ENCODE measurements around the gene CELF4. TPM values are rescaled to one million over a fixed set of nuclear protein-coding genes. Genes with fewer than 3 reads are reported as not detected.
A peak's percentile ranks its signal among the peaks of the same experiment; 100 is the strongest.

The CELF4 gene
- total and polyA plus RNA-seq, 5 donors from 2014 or later, result 0.08 to 0.30 (median 0.08) TPM; not detected in 2

DNA sequence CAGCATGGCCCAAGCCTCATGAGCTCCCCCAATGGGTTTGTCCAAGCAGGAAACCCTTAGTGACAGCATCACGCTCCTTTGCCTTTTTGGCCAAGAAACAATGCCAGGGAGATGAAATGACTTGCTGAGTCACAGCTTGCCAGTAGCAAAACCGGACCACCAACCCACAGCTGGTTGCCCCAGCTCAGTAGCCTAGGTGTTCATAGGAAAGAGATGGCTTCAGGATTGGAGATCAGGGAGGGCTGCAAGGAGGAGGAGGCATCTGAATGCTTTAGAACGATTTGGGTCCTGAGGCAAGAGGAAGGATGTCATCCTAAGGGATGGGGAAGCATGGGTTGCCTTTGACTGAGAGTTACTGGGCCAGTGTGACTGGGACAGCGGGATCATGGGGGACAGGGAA, 116.7 kb downstream of the CELF4 start:
- no peaks in the 10 kb centered on the region for H3K9me3 Mint-ChIP-seq
- no peak overlapping the region for H3K27ac Mint-ChIP-seq
- Histone ChIP-seq H3K4me1 (ENCODE audit: control insufficient read depth, insufficient read depth, low read length, poor library complexity, severe bottlenecking) (no peaks in the 10 kb centered on the region), H3K27me3 (ENCODE audit: control insufficient read depth, insufficient read depth, low read length) (no peaks in the 10 kb centered on the region), H3K4me3 (ENCODE audit: low read depth, low read length) (no peak overlapping the region), H3K27ac (ENCODE audit: insufficient read depth, low read length, poor library complexity, severe bottlenecking) (no peak overlapping the region), H3K36me3 (ENCODE audit: control insufficient read depth, insufficient read depth, low read length) (no peaks in the 10 kb centered on the region), H3K9me3 (ENCODE audit: control insufficient read depth in 2 of 2, low read length in 2 of 2) (no peaks in the 10 kb centered on the region)
- H3K4me3 Mint-ChIP-seq, result no peak overlapping the region
- no peaks in the 10 kb centered on the region for H3K4me1 Mint-ChIP-seq
- no peak for DNase-seq
- no peaks in the 10 kb centered on the region for H3K36me3 Mint-ChIP-seq
- peak in 1 of 2 donors; percentile 4 for ATAC-seq (ENCODE audit: low read depth in 2 of 2)
- H3K27me3 Mint-ChIP-seq, result peaks cover 5% of the 10 kb centered on the region

GRCh38 chr18:37447962-37448888, 117.4 kb downstream of the CELF4 start:
- DNase-seq (no peak), ATAC-seq (ENCODE audit: low read depth in 2 of 2) (no peak)
- H3K36me3 Mint-ChIP-seq, result no peaks in the 10 kb centered on the region
- H3K27ac Mint-ChIP-seq, result no peak overlapping the region
- no peaks in the 10 kb centered on the region for H3K36me3 ChIP-seq (ENCODE audit: control insufficient read depth, insufficient read depth, low read length)
- H3K9me3 ChIP-seq (ENCODE audit: control insufficient read depth in 2 of 2, low read length in 2 of 2), result no peaks in the 10 kb centered on the region
- no peak overlapping the region for H3K4me3 ChIP-seq (ENCODE audit: low read depth, low read length)
- H3K9me3 Mint-ChIP-seq, result no peaks in the 10 kb centered on the region
- no peaks in the 10 kb centered on the region for H3K27me3 ChIP-seq (ENCODE audit: control insufficient read depth, insufficient read depth, low read length)
- H3K4me1 Mint-ChIP-seq, result no peaks in the 10 kb centered on the region
- no peak overlapping the region for H3K4me3 Mint-ChIP-seq
- no peaks in the 10 kb centered on the region for H3K4me1 ChIP-seq (ENCODE audit: control insufficient read depth, insufficient read depth, low read length, poor library complexity, severe bottlenecking)
- H3K27ac ChIP-seq (ENCODE audit: insufficient read depth, low read length, poor library complexity, severe bottlenecking), result no peak overlapping the region
- peaks cover 5% of the 10 kb centered on the region for H3K27me3 Mint-ChIP-seq

DNA sequence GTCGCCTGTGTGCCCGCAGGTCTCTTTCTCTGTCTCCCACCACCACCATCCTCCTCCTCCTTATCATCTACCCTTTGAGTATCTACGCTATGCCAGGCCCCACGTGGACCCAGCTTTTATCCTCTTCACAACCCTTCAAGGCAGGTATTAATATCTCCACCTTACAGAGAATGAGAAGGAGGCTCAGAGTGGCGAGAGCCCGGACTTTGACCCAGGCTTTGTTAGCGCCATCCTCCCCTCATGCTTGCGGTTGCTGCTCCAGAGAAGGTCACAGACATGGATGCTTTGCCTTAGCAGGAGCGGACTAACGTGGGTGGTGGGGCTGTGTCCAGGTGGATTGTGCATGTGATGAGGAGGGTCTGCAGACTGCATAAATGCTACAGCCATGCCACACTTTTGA, 119.8 kb downstream of the CELF4 start:
- no peak overlapping the region for H3K27ac Mint-ChIP-seq
- DNase-seq, result no peak
- H3K36me3 Mint-ChIP-seq, result no peaks in the 10 kb centered on the region
- Histone ChIP-seq H3K9me3 (ENCODE audit: control insufficient read depth in 2 of 2, low read length in 2 of 2) (no peaks in the 10 kb centered on the region), H3K27ac (ENCODE audit: insufficient read depth, low read length, poor library complexity, severe bottlenecking) (no peak overlapping the region), H3K4me1 (ENCODE audit: control insufficient read depth, insufficient read depth, low read length, poor library complexity, severe bottlenecking) (no peaks in the 10 kb centered on the region), H3K36me3 (ENCODE audit: control insufficient read depth, insufficient read depth, low read length) (no peaks in the 10 kb centered on the region), H3K27me3 (ENCODE audit: control insufficient read depth, insufficient read depth, low read length) (no peaks in the 10 kb centered on the region), H3K4me3 (ENCODE audit: low read depth, low read length) (no peak overlapping the region)
- H3K4me1 Mint-ChIP-seq, result no peaks in the 10 kb centered on the region
- ATAC-seq (ENCODE audit: low read depth in 2 of 2), result no peak
- H3K9me3 Mint-ChIP-seq, result no peaks in the 10 kb centered on the region
- peaks cover 9% of the 10 kb centered on the region for H3K27me3 Mint-ChIP-seq
- no peak overlapping the region for H3K4me3 Mint-ChIP-seq

DNA sequence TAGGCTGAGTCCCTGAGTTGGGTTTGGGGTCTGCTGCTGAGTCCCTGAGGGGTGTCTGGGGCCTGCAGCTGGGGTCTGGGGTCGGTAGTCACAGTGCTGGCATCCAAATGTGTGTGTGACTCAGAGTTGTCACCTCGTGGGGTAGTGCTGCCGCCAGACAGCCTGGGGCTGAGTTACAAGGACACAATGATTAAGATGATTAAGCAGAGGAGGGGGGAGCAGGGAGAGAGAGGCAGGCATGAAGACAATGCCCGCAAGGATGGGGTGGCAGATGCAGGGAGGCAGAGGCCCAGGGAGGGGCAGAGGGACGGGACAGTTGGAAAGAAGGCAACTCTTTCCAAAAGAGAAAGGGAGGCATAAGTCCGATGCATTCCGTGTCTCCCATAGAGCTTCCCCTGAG, 120.2 kb downstream of the CELF4 start:
- ATAC-seq (ENCODE audit: low read depth in 2 of 2), result no peak
- Histone ChIP-seq H3K36me3 (ENCODE audit: control insufficient read depth, insufficient read depth, low read length) (no peaks in the 10 kb centered on the region), H3K9me3 (ENCODE audit: control insufficient read depth in 2 of 2, low read length in 2 of 2) (no peaks in the 10 kb centered on the region), H3K4me3 (ENCODE audit: low read depth, low read length) (no peak overlapping the region), H3K27me3 (ENCODE audit: control insufficient read depth, insufficient read depth, low read length) (no peaks in the 10 kb centered on the region), H3K27ac (ENCODE audit: insufficient read depth, low read length, poor library complexity, severe bottlenecking) (no peak overlapping the region), H3K4me1 (ENCODE audit: control insufficient read depth, insufficient read depth, low read length, poor library complexity, severe bottlenecking) (no peaks in the 10 kb centered on the region)
- no peaks in the 10 kb centered on the region for H3K4me1 Mint-ChIP-seq
- no peak for DNase-seq
- H3K9me3 Mint-ChIP-seq, result no peaks in the 10 kb centered on the region
- peaks cover 13% of the 10 kb centered on the region for H3K27me3 Mint-ChIP-seq
- no peak overlapping the region for H3K4me3 Mint-ChIP-seq
- H3K27ac Mint-ChIP-seq, result no peak overlapping the region
- H3K36me3 Mint-ChIP-seq, result no peaks in the 10 kb centered on the region

- Mint-ChIP-seq H3K4me3 (no peak overlapping the region), H3K4me1 (no peaks in the 10 kb centered on the region), H3K27ac (no peak overlapping the region), H3K36me3 (no peaks in the 10 kb centered on the region), H3K9me3 (no peaks in the 10 kb centered on the region), H3K27me3 (peaks cover 13% of the 10 kb centered on the region)
- H3K4me3 ChIP-seq (ENCODE audit: low read depth, low read length), result no peak overlapping the region
- no peak overlapping the region for H3K27ac ChIP-seq (ENCODE audit: insufficient read depth, low read length, poor library complexity, severe bottlenecking)
- no peaks in the 10 kb centered on the region for H3K27me3 ChIP-seq (ENCODE audit: control insufficient read depth, insufficient read depth, low read length)
- ATAC-seq (ENCODE audit: low read depth in 2 of 2) (no peak), DNase-seq (no peak)
- no peaks in the 10 kb centered on the region for H3K36me3 ChIP-seq (ENCODE audit: control insufficient read depth, insufficient read depth, low read length)
- H3K4me1 ChIP-seq (ENCODE audit: control insufficient read depth, insufficient read depth, low read length, poor library complexity, severe bottlenecking), result no peaks in the 10 kb centered on the region
- H3K9me3 ChIP-seq (ENCODE audit: control insufficient read depth in 2 of 2, low read length in 2 of 2), result no peaks in the 10 kb centered on the region
Observed at GRCh38 chr18:37443325-37444055, 122.1 kb downstream of the CELF4 start.

GRCh38 chr18:37442477-37442876, 123.1 kb downstream of the CELF4 start:
- no peaks in the 10 kb centered on the region for H3K9me3 Mint-ChIP-seq
- H3K27me3 ChIP-seq (ENCODE audit: control insufficient read depth, insufficient read depth, low read length), result no peaks in the 10 kb centered on the region

GRCh38 chr18:37441821-37442220, 123.8 kb downstream of the CELF4 start:
- no peak overlapping the region for H3K4me3 Mint-ChIP-seq
- H3K4me3 ChIP-seq (ENCODE audit: low read depth, low read length), result no peak overlapping the region
- no peak overlapping the region for H3K27ac ChIP-seq (ENCODE audit: insufficient read depth, low read length, poor library complexity, severe bottlenecking)
- no peak overlapping the region for H3K27ac Mint-ChIP-seq
- H3K36me3 Mint-ChIP-seq, result no peaks in the 10 kb centered on the region
- H3K27me3 ChIP-seq (ENCODE audit: control insufficient read depth, insufficient read depth, low read length), result no peaks in the 10 kb centered on the region
- no peaks in the 10 kb centered on the region for H3K36me3 ChIP-seq (ENCODE audit: control insufficient read depth, insufficient read depth, low read length)
- no peaks in the 10 kb centered on the region for H3K9me3 Mint-ChIP-seq
- no peak for ATAC-seq (ENCODE audit: low read depth in 2 of 2)
- no peaks in the 10 kb centered on the region for H3K4me1 Mint-ChIP-seq
- no peaks in the 10 kb centered on the region for H3K9me3 ChIP-seq (ENCODE audit: control insufficient read depth in 2 of 2, low read length in 2 of 2)
- no peak for DNase-seq
- H3K27me3 Mint-ChIP-seq, result peaks cover 17% of the 10 kb centered on the region
- H3K4me1 ChIP-seq (ENCODE audit: control insufficient read depth, insufficient read depth, low read length, poor library complexity, severe bottlenecking), result no peaks in the 10 kb centered on the region

More at GRCh38 chr18:37442477-37442876, 123.1 kb downstream of the CELF4 start:
- peaks cover 13% of the 10 kb centered on the region for H3K27me3 Mint-ChIP-seq
- H3K4me1 Mint-ChIP-seq, result no peaks in the 10 kb centered on the region
- Histone ChIP-seq H3K36me3 (ENCODE audit: control insufficient read depth, insufficient read depth, low read length) (no peaks in the 10 kb centered on the region), H3K4me3 (ENCODE audit: low read depth, low read length) (no peak overlapping the region), H3K4me1 (ENCODE audit: control insufficient read depth, insufficient read depth, low read length, poor library complexity, severe bottlenecking) (no peaks in the 10 kb centered on the region), H3K27ac (ENCODE audit: insufficient read depth, low read length, poor library complexity, severe bottlenecking) (no peak overlapping the region), H3K9me3 (ENCODE audit: control insufficient read depth in 2 of 2, low read length in 2 of 2) (no peaks in the 10 kb centered on the region)
- DNase-seq, result no peak
- ATAC-seq (ENCODE audit: low read depth in 2 of 2), result no peak
- no peak overlapping the region for H3K4me3 Mint-ChIP-seq
- no peaks in the 10 kb centered on the region for H3K36me3 Mint-ChIP-seq
- H3K27ac Mint-ChIP-seq, result no peak overlapping the region
